K562 (cell line): ENCODE data around the gene LUC7L. TPM values are rescaled to one million over a fixed set of nuclear protein-coding genes. Genes with fewer than 3 reads are reported as not detected.

Source experiments
- BCL6 ChIP-seq: fragments of 250-450 bp; sonication (Bioruptor Pico); IDR thresholded peaks from 2 replicates; pipeline ENCODE4 v1.4.0; 2020
- BRF2 ChIP-seq: IDR thresholded peaks from 3 replicates; pipeline ENCODE4 v1.6.1; 2011; ENCODE audit warnings: borderline replicate concordance, mild to moderate bottlenecking; ENCODE audit not compliant: insufficient read length, insufficient read depth
- CHD4 ChIP-seq: fragments of 200-600 bp; sonication (generic); IDR thresholded peaks from 3 replicates; pipeline ENCODE4 v1.6.1; 2012; ENCODE audit warnings: low read depth, mild to moderate bottlenecking, mixed read lengths, low read length, inconsistent platforms; ENCODE audit not compliant: insufficient read depth, insufficient replicate concordance, poor library complexity, severe bottlenecking
- MBD2 ChIP-seq: sonication (generic); IDR thresholded peaks from 2 replicates; pipeline ENCODE4 v1.6.1; 2016; ENCODE audit warnings: low read depth, borderline replicate concordance
- MCM2 ChIP-seq: fragments of 450-650 bp; IDR thresholded peaks from 2 replicates; pipeline ENCODE4 v1.6.1; 2017; ENCODE audit warnings: low read depth, mild to moderate bottlenecking
- MEF2A ChIP-seq: IDR thresholded peaks from 2 replicates; pipeline ENCODE4 v1.6.1; 2011; ENCODE audit warnings: low read depth, mild to moderate bottlenecking, low read length, moderate library complexity; ENCODE audit not compliant: control insufficient read depth
- MEIS2 ChIP-seq: fragments of 450-650 bp; IDR thresholded peaks from 2 replicates; pipeline ENCODE4 v1.6.1; 2014; ENCODE audit warnings: mild to moderate bottlenecking; ENCODE audit not compliant: partially characterized antibody
- OTX1 ChIP-seq: fragments of 450-650 bp; formaldehyde crosslinking; IDR thresholded peaks from 2 replicates; pipeline ENCODE4 v1.4.0; 2022; ENCODE audit warnings: mild to moderate bottlenecking
- POLR2G ChIP-seq: fragments of 200-400 bp; formaldehyde crosslinking; IDR thresholded peaks from 2 replicates; pipeline ENCODE4 v1.6.1; 2017; ENCODE audit warnings: low read depth, mild to moderate bottlenecking, antibody characterized with exemption, low read length, moderate library complexity
- RBM34 ChIP-seq: fragments of 200-400 bp; formaldehyde crosslinking; IDR thresholded peaks from 2 replicates; pipeline ENCODE4 v1.6.1; 2018; ENCODE audit warnings: low read length, borderline replicate concordance; ENCODE audit not compliant: insufficient read depth
- SP1 ChIP-seq: sonication (generic); formaldehyde crosslinking; IDR thresholded peaks from 2 replicates; pipeline ENCODE4 v1.8.1; 2022; ENCODE audit warnings: mild to moderate bottlenecking, missing genetic modification reagents
- SUPT5H ChIP-seq: fragments of 450-650 bp; IDR thresholded peaks from 2 replicates; pipeline ENCODE4 v1.6.1; 2016
- THAP12 ChIP-seq: fragments of 250-450 bp; sonication (Bioruptor Pico); IDR thresholded peaks from 2 replicates; pipeline ENCODE4 v1.9.0; 2021; ENCODE audit warnings: mild to moderate bottlenecking, inconsistent platforms
- ZBTB17 ChIP-seq: fragments of 450-650 bp; formaldehyde crosslinking; IDR thresholded peaks from 2 replicates; pipeline ENCODE4 v1.4.0; 2020; ENCODE audit warnings: mild to moderate bottlenecking
- ZBTB2 ChIP-seq: fragments of 450-650 bp; IDR thresholded peaks from 2 replicates; pipeline ENCODE4 v1.6.1; 2016; ENCODE audit warnings: antibody characterized with exemption
- ZHX1 ChIP-seq: fragments of 150-350 bp; conservative IDR thresholded peaks from 2 replicates; pipeline ENCODE4 v1.6.1; 2014; ENCODE audit warnings: low read length
- ZNF449 ChIP-seq: fragments of 250-450 bp; sonication (Bioruptor Pico); IDR thresholded peaks from 2 replicates; pipeline ENCODE4 v1.8.0; 2022; ENCODE audit warnings: moderate library complexity, mild to moderate bottlenecking, inconsistent platforms
- polyA plus RNA-seq, 8 experiments: library from polyadenylated mRNA; depleted of rRNA in 4 of 8; stranded (reverse) in 5 of 8; unstranded in 3 of 8; fragments of >200 nt; fragmentation: Nextera tagmentation in 2 of 8; fragmentation: Illumina TruSeq in 1 of 8; extraction: Ambion mirVana in 2 of 8; extraction: Trizol in 1 of 8; gene quantifications; 2 replicates each; pipeline versions ENCODE4 v1.2.1 to v1.2.3, GENCODE V29; 2011 to 2014; ENCODE audit warnings: inconsistent platforms in 1 of 8, missing spikeins in 1 of 8
- total RNA-seq, 7 experiments: library from RNA; depleted of rRNA in 6 of 7; stranded (reverse); fragments of >200 nt in 6 of 7; fragmentation: Illumina TruSeq in 2 of 7; extraction: Trizol in 2 of 7; gene quantifications; 2 replicates each; pipeline versions ENCODE4 v1.2.1 to v1.2.3, GENCODE V29; 2011 to 2021; ENCODE audit warnings: low replicate concordance in 1 of 7

The LUC7L gene
- total and polyA plus RNA-seq, 9 of the 15 experiments (the other 6 are each of a cell fraction or from before 2014, with no cell fraction given): 1.7 to 93.3 (median 59.5) TPM

GRCh38 chr16:154217-155030, 74.8 kb downstream of the LUC7L start (continued):
- TF ChIP-seq THAP12 (CRISPR knock-in tag) (peak; percentile 65; the same call in 1 of the 2 replicates), MEF2A (no peak), RBM34 (no peak), ZNF449 (no peak), ZBTB2 (peak; percentile 32; the same call in 1 of the 2 replicates), BCL6 (CRISPR knock-in tag) (no peak), CHD4 (no peak), SUPT5H (peak; percentile 70), MEIS2 (no peak), ZBTB17 (CRISPR knock-in tag) (peak; percentile 53), OTX1 (CRISPR knock-in tag) (no peak), ZHX1 (no peak), BRF2 (no peak), POLR2G (peak; percentile 72), SP1 (no peak), MCM2 (no peak), MBD2 (no peak)
